ENCODE data around the gene MDH1B.

The MDH1B gene

GRCh38 chr2:206693399-206694137 lies 71.6 kb downstream of the MDH1B start:
- no peak for DNase-seq (ENCODE audit: low read depth in 2 of 2)

GRCh38 chr2:206692971-206693370 lies 72.2 kb downstream of the MDH1B start:
- no peak for DNase-seq (ENCODE audit: low read depth in 2 of 2)

- DNase-seq (ENCODE audit: low read depth in 2 of 2), result no peak
Observed at GRCh38 chr2:206688990-206689389, 76.1 kb downstream of the MDH1B start.

- DNase-seq (ENCODE audit: low read depth in 2 of 2), result no peak
Observed at GRCh38 chr2:206688453-206688852, 76.7 kb downstream of the MDH1B start.
